GM21717 (cell line): ENCODE measurements around the gene IMMP2L.
A peak's percentile ranks its signal among the peaks of the same experiment; 100 is the strongest.

ENCODE experiments used
- ATAC-seq: cut with Tn5 transposase; IDR thresholded peaks from one replicate; pipeline ENCODE4 v1.9.1; 2021; ENCODE audit warnings: mild to moderate bottlenecking, moderate library complexity; ENCODE audit not compliant: unreplicated experiment

The IMMP2L gene

GRCh38 chr7:111012799-111013675 lies 549.3 kb downstream of the IMMP2L start:
- ATAC-seq, result peak; percentile 98

GRCh38 chr7:111012149-111012548 lies 550.1 kb downstream of the IMMP2L start:
- no peak for ATAC-seq

- no peak for ATAC-seq
Observed at GRCh38 chr7:111011520-111011919, 550.8 kb downstream of the IMMP2L start.

GRCh38 chr7:111010798-111011197 lies 551.5 kb downstream of the IMMP2L start:
- ATAC-seq, result no peak

GRCh38 chr7:111009526-111010040 lies 552.7 kb downstream of the IMMP2L start:
- no peak for ATAC-seq

- ATAC-seq, result no peak
Observed at GRCh38 chr7:111006691-111007090, 555.6 kb downstream of the IMMP2L start.

- ATAC-seq, result no peak
Observed at GRCh38 chr7:111006040-111006439, 556.3 kb downstream of the IMMP2L start.

- no peak for ATAC-seq
Observed at GRCh38 chr7:111005445-111005844, 556.8 kb downstream of the IMMP2L start.

- ATAC-seq, result no peak
Observed at GRCh38 chr7:111004310-111004901, 557.9 kb downstream of the IMMP2L start.

GRCh38 chr7:111003883-111004282 lies 558.4 kb downstream of the IMMP2L start:
- ATAC-seq, result no peak

GRCh38 chr7:110994028-110994967 lies 568.0 kb downstream of the IMMP2L start:
- ATAC-seq, result no peak

- ATAC-seq, result no peak
Observed at GRCh38 chr7:110988890-110989501, 573.3 kb downstream of the IMMP2L start.

GRCh38 chr7:110988348-110988747 lies 573.9 kb downstream of the IMMP2L start:
- no peak for ATAC-seq

- no peak for ATAC-seq
Observed at GRCh38 chr7:110987127-110987693, 575.1 kb downstream of the IMMP2L start.

GRCh38 chr7:110983822-110984456 lies 578.4 kb downstream of the IMMP2L start:
- no peak for ATAC-seq

GRCh38 chr7:110977127-110977737 lies 585.1 kb downstream of the IMMP2L start:
- ATAC-seq, result no peak

- no peak for ATAC-seq
Observed at GRCh38 chr7:110975486-110975885, 586.8 kb downstream of the IMMP2L start.

GRCh38 chr7:110974441-110974840 lies 587.9 kb downstream of the IMMP2L start:
- no peak for ATAC-seq
